RPMI7951 (cell line): Measurements from ENCODE around the gene SMR3A. TPM values are rescaled to one million over a fixed set of nuclear protein-coding genes. Genes with fewer than 3 reads are reported as not detected.

Experiments
- DNase-seq: peaks from one replicate; pipeline ENCODE4 v3.0.0-alpha.2; 2012; ENCODE audit warnings: low read depth
- total RNA-seq: library from RNA; depleted of rRNA; stranded (reverse); fragments of >200 nt; shearing (Covaris generic); gene quantifications from 2 replicates; pipeline ENCODE4 v1.2.3, GENCODE V29; 2014; rRNA removed

The SMR3A gene
- total RNA-seq, result not detected in 2 replicates

GRCh38 chr4:70360460-70360859, at the start of gene SMR3A:
Gene SMR3A, plus strand, starts transcription at chr4:70360760. Its CDS starts 1,356 bp downstream, at chr4:70362116.
- DNase-seq, result no peak

- no peak for DNase-seq
Measured at GRCh38 chr4:70313736-70314135, 46.8 kb upstream of the SMR3A start.

GRCh38 chr4:70315928-70316327, 44.6 kb upstream of the SMR3A start:
- DNase-seq, result no peak

GRCh38 chr4:70326052-70326451, 34.5 kb upstream of the SMR3A start:
- DNase-seq, result no peak

GRCh38 chr4:70334681-70335080, 25.9 kb upstream of the SMR3A start, which contains the start of gene CABS1:
Gene CABS1, plus strand, starts transcription at chr4:70334981. Its CDS starts 59 bp downstream, at chr4:70335040.
- no peak for DNase-seq

GRCh38 chr4:70336043-70336442, 24.5 kb upstream of the SMR3A start:
- no peak for DNase-seq

- no peak for DNase-seq
Measured at GRCh38 chr4:70337886-70338420, 22.6 kb upstream of the SMR3A start.

- DNase-seq, result no peak
Measured at GRCh38 chr4:70356185-70356584, 4.4 kb upstream of the SMR3A start.

- no peak for DNase-seq
Measured at GRCh38 chr4:70359115-70359661, 1.4 kb upstream of the SMR3A start.

- DNase-seq, result no peak
Measured at GRCh38 chr4:70364002-70364401, 3.4 kb downstream of the SMR3A start.

- no peak for DNase-seq
Measured at GRCh38 chr4:70365479-70365878, 4.9 kb downstream of the SMR3A start.

- DNase-seq, result no peak
Measured at GRCh38 chr4:70367813-70368212, 7.3 kb downstream of the SMR3A start.

GRCh38 chr4:70371987-70372386, 11.4 kb downstream of the SMR3A start:
- DNase-seq, result no peak

- no peak for DNase-seq
Measured at GRCh38 chr4:70372760-70373159, 12.2 kb downstream of the SMR3A start.

GRCh38 chr4:70380578-70380977, 20.0 kb downstream of the SMR3A start:
- no peak for DNase-seq

- no peak for DNase-seq
Measured at GRCh38 chr4:70382691-70383181, 22.2 kb downstream of the SMR3A start, which contains the start of gene SMR3B. Gene SMR3B, plus strand, starts transcription at chr4:70383131. Its CDS starts 1,380 bp downstream, at chr4:70384511.

- DNase-seq, result no peak
Measured at GRCh38 chr4:70392057-70392776, 31.7 kb downstream of the SMR3A start.

- no peak for DNase-seq
Measured at GRCh38 chr4:70397580-70397979, 37.0 kb downstream of the SMR3A start, which contains the start of gene OPRPN. Gene OPRPN, plus strand, starts transcription at chr4:70397940. Its CDS starts 1,346 bp downstream, at chr4:70399286.

- DNase-seq, result no peak
Measured at GRCh38 chr4:70399319-70399718, 38.8 kb downstream of the SMR3A start.

- DNase-seq, result no peak
Measured at GRCh38 chr4:70402762-70403161, 42.2 kb downstream of the SMR3A start.

- DNase-seq, result no peak
Measured at GRCh38 chr4:70405765-70406164, 45.2 kb downstream of the SMR3A start.
